HL-60 (cell line): ENCODE measurements around the gene EBI3.

Experiments
- DNase-seq, 2 experiments: peaks; one replicate each; pipeline ENCODE4 v3.0.0-alpha.2; 2010 to 2020; ENCODE audit warnings: low read depth in 1 of 2, low spot score in 1 of 2
- H3K27ac ChIP-seq: fragments of 250-450 bp; sonication (Bioruptor Pico); replicated peaks from 2 replicates; pipeline ENCODE4 v1.5.1; 2020; ENCODE audit warnings: mild to moderate bottlenecking, moderate library complexity
- H3K27me3 ChIP-seq: fragments of 250-450 bp; sonication (Bioruptor Pico); 2 replicates; pipeline ENCODE4 v1.5.1; 2021; ENCODE audit warnings: mild to moderate bottlenecking, moderate library complexity; ENCODE audit not compliant: insufficient read depth, poor library complexity, severe bottlenecking
- H3K4me3 ChIP-seq: replicated peaks from 2 replicates; pipeline ENCODE4 v1.5.1; 2011; ENCODE audit warnings: mild to moderate bottlenecking, control low read depth, low read length; ENCODE audit not compliant: insufficient read depth
- GABPA ChIP-seq: IDR thresholded peaks from 2 replicates; pipeline ENCODE4 v1.6.1; 2012; ENCODE audit warnings: low read depth
- POLR2AphosphoS5 ChIP-seq: IDR thresholded peaks from 2 replicates; pipeline ENCODE4 v1.6.1; 2012; ENCODE audit warnings: low read depth
- SPI1 ChIP-seq: IDR thresholded peaks from 2 replicates; pipeline ENCODE4 v1.6.1; 2012; ENCODE audit warnings: low read depth, mild to moderate bottlenecking, borderline replicate concordance
- long read RNA-seq: library from polyadenylated mRNA; unstranded; transcript quantifications from one replicate; pipeline ENCODE4 v2.0.0, GENCODE V29; 2020
- TF ChIP-seq, protein P1 (sequence below): IDR thresholded peaks from one replicate; pipeline ENCODE4 v1.5.1; 2011; ENCODE audit warnings: low read length, control low read depth, inconsistent platforms; ENCODE audit not compliant: insufficient read depth
- TF ChIP-seq, protein P2 (sequence below): IDR thresholded peaks from 2 replicates; pipeline ENCODE4 v1.6.1; 2012; ENCODE audit warnings: low read depth; ENCODE audit not compliant: insufficient replicate concordance

The EBI3 gene
- long read RNA-seq: 0 reads

DNA sequence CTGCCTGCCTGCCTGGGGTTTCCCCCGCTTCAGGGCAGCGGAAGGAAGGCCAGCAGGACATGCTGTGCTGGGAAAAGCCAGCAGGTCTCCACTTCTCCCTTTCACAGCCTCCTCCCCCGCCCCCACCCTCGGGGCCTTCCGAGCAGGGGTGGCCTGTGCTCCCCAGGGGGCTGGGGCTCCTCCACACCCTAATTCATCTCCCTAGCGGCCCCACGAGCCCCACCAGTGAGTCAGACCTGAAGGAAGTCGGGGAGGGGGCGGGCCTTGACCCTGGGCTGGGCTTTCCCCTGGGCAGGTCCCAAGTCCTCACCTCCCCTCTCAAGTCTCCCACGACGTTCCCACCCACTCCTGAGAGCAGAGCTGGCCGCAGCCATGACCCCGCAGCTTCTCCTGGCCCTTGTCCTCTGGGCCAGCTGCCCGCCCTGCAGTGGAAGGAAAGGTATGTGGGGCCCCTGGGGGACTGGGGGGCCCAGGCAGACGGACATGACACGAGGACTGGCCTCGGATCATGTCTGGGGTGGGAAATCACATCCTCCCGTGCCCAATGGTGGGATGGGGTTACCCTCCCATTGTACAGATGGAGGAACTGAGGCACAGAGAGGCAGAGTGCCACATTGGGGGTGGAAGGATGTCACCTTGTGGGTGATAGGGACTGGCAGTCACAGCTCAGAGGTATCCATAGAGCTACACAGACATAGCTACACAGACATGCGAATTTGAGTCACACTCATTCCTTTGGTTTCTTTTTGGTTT is at the start of gene EBI3:
TSS of gene EBI3 (plus strand) at position 345 of the 753 bp plus-strand sequence. CDS start at position 373, 28 bp downstream.
- Histone ChIP-seq H3K4me3 (no peak within 1 kb of the TSS), H3K27ac (no peak within 1 kb of the TSS), H3K27me3 (peaks cover 9% of the 10 kb centered on the region)
- DNase-seq: no peak
- TF ChIP-seq, protein P1, sequence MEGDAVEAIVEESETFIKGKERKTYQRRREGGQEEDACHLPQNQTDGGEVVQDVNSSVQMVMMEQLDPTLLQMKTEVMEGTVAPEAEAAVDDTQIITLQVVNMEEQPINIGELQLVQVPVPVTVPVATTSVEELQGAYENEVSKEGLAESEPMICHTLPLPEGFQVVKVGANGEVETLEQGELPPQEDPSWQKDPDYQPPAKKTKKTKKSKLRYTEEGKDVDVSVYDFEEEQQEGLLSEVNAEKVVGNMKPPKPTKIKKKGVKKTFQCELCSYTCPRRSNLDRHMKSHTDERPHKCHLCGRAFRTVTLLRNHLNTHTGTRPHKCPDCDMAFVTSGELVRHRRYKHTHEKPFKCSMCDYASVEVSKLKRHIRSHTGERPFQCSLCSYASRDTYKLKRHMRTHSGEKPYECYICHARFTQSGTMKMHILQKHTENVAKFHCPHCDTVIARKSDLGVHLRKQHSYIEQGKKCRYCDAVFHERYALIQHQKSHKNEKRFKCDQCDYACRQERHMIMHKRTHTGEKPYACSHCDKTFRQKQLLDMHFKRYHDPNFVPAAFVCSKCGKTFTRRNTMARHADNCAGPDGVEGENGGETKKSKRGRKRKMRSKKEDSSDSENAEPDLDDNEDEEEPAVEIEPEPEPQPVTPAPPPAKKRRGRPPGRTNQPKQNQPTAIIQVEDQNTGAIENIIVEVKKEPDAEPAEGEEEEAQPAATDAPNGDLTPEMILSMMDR: no peak
- TF ChIP-seq SPI1 (no peak), POLR2AphosphoS5 (no peak), GABPA (no peak)
- TF ChIP-seq, protein P2, sequence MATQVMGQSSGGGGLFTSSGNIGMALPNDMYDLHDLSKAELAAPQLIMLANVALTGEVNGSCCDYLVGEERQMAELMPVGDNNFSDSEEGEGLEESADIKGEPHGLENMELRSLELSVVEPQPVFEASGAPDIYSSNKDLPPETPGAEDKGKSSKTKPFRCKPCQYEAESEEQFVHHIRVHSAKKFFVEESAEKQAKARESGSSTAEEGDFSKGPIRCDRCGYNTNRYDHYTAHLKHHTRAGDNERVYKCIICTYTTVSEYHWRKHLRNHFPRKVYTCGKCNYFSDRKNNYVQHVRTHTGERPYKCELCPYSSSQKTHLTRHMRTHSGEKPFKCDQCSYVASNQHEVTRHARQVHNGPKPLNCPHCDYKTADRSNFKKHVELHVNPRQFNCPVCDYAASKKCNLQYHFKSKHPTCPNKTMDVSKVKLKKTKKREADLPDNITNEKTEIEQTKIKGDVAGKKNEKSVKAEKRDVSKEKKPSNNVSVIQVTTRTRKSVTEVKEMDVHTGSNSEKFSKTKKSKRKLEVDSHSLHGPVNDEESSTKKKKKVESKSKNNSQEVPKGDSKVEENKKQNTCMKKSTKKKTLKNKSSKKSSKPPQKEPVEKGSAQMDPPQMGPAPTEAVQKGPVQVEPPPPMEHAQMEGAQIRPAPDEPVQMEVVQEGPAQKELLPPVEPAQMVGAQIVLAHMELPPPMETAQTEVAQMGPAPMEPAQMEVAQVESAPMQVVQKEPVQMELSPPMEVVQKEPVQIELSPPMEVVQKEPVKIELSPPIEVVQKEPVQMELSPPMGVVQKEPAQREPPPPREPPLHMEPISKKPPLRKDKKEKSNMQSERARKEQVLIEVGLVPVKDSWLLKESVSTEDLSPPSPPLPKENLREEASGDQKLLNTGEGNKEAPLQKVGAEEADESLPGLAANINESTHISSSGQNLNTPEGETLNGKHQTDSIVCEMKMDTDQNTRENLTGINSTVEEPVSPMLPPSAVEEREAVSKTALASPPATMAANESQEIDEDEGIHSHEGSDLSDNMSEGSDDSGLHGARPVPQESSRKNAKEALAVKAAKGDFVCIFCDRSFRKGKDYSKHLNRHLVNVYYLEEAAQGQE: no peak

DNA sequence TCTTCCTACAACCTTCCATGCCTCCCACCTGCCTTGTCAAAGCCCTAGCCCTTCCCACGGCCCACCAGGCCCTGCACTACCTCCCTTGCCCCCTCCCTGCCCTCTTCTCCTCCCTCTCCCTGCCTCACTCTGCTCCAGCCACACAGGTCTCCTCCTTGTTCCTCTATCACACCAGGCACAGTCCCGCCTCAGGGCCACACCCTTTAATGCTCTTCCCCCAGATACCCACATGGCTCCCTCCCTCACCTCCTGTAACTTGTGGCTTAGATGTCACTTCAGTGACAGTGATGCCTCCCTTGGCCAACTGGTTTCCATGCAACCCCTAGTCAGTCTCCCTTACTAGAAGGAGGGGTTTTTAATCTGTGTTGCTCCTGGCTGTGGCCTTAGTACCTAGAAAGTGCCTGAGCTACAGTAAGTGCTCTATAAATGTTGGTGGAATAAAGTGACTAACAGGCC is 48.2 kb upstream of the EBI3 start:
- Histone ChIP-seq H3K27me3 (no peaks in the 10 kb centered on the region), H3K27ac (no peak overlapping the region), H3K4me3 (no peak overlapping the region; the same call in 1 of the 2 replicates)
- TF ChIP-seq GABPA: no peak
- DNase-seq: peak in 1 of 2 experiments; percentile 49

DNA sequence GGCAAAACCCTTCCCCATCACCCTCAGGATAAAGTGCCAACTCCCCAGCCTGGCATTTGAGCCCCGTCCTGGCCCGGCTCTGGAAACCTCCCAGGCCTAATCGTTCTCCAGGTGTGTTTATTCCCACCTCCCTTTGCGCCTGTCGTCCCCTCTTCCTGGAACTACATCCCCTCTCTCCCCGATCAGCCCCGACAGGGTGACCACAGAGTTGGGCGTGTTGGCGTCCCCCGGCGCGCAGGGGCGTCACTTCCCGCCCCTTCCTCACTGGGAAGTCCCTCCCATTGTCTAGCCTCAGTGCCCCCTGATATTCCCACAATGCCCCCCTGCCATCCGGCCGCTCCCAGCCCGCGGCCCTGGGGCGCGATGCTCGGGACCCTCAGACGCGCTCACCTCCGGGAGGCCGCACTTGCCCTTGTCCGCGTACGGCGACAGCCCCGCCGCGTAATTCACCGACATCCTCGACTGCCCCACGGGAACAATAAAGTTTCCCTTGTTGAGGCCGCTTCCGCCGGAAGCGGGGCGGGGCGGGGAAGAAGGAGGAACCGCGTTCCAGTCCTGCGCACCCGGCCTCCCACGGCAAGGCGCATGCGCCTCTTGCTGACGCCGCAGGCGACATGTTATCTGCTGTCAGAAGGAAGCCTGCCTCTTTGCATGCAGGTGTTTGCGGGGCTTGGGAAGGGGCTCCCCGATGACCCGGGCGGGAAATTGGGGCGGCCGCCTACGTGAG is 47.1 kb upstream of the EBI3 start, which contains the start of the genes ANKRD24 and SIRT6:
TSS of gene ANKRD24 (plus strand) at position 606 of the 727 bp plus-strand sequence. CDS start 3,737 bp downstream, outside the sequence.
TSS of gene SIRT6 (minus strand) at position 480 of the 727 bp plus-strand sequence. CDS start at position 456, 24 bp downstream.
- DNase-seq: peak; percentile 94 to 96
- TF ChIP-seq GABPA (peak; percentile 98), SPI1 (peak; percentile 46; the same call in 1 of the 2 replicates), POLR2AphosphoS5 (peak; percentile 64)
- TF ChIP-seq, protein P1: no peak
- TF ChIP-seq, protein P2: no peak
- H3K27ac ChIP-seq: peak within 1 kb of the TSS; percentile 76
- H3K27me3 ChIP-seq: no peaks in the 10 kb centered on the region
- H3K4me3 ChIP-seq: peak within 1 kb of the TSS; percentile 99
